NT2/D1 (cell line): ENCODE data around the gene SULT6B1.

ENCODE experiments used
- YY1 ChIP-seq: IDR thresholded peaks from 2 replicates; pipeline ENCODE4 v1.6.1; 2011; ENCODE audit not compliant: insufficient read length, insufficient read depth
- ZNF274 ChIP-seq: IDR thresholded peaks from 2 replicates; pipeline ENCODE4 v1.6.1; 2011; ENCODE audit warnings: mild to moderate bottlenecking, low read depth, low read length

GRCh38 chr2:37191747-37192146 lies 3.3 kb upstream of the SULT6B1 start:
- TF ChIP-seq ZNF274 (no peak), YY1 (no peak)
